ENCODE data around the gene RTN4RL1. TPM values are rescaled to one million over a fixed set of nuclear protein-coding genes. Genes with fewer than 3 reads are reported as not detected.

Gene RTN4RL1
- total RNA-seq, 1 experiment from 2014 or later, result 1.7 TPM

DNA sequence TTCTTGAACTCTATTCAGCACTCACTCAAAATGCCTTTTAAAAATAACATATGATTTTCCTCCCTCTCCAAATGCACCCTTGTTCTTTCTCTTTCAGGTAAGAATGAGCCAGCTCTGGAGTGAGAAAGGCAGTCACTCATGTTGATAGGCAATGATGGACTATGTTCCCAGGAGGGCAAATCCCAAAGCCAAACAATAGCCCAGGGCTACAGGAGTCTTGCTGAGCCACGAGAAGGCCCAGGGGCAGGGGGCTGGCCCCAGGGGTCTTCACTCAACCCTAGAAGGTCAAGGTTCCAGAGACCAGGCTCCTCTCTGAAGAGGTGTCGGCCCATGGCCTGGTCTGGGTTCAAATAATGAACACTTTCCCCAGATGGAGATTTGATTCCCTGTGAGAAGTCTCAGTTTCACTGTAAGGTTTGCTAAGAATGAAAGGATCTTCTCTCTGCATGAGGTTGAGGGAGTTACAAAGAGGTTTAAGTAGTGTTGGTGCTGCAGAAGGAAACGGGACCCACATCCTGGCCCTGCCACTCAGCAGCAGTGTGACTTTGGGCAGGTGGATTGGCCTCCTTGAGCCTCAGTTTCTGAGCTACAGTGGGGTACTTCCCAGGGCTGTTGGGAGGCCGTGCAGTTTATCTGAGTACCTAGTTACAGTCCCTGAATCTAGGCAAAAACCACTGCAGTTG lies 49.0 kb downstream of the RTN4RL1 start:
- in situ Hi-C loops (cut with HindIII; ENCODE audit: low pct_unique_long_range_greater_than_20kb, low sequenced_read_pairs), result no loop called here
- no peak for DNase-seq (ENCODE audit: low read depth, low spot score)

DNA sequence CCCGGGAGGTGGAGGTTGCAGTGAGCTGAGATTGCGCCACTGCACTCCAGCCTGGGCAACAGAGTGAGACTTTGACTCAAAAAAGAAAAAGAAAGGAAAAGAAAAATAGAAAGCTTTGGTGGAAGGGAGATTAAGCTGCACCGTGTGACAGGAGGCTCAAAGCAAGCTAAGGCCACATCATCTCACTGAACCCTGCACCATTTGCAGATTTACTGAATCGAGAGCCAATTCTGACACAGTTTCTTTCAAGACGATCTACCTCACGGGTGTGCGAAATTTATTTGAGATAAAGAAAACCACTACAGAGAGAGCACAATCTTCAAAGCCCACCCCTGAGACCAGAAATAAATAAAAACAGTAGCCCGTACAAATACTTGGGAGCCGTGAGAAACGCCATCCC lies 49.6 kb downstream of the RTN4RL1 start:
- in situ Hi-C loops (cut with HindIII; ENCODE audit: low pct_unique_long_range_greater_than_20kb, low sequenced_read_pairs), result no loop called here
- no peak for DNase-seq (ENCODE audit: low read depth, low spot score)

DNA sequence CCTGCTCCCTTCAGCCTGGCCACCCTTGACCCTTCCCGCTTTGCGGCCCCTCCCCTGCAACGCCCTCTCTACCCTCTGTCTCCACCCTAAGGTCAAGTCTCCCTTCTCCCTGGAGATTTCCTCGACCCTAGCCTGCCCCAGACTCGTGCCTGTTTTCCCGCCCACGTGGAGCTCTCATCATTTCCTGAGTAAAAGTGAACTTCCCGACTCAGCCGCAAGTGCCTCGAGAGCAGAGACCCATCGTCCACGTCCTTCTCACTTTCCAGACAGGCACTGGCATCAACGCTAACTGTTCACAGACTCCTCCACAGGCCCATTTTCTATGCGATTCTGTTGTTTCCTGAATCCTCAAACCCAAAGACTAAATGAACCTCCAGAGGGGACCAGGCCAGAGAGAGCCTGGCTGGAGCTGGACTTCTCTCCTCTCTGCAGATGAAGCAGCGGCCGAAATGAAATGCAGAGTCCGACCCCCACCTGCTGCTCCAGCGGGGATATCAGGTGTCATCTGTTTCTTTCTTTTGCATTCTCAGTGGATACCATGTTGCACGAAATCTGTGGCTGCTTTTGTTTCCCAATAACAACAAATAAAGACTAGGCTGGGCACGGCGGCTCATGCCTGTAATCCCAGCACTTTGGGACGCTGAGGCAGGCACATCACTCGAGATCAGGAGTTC lies 52.5 kb downstream of the RTN4RL1 start:
- in situ Hi-C loops (cut with HindIII; ENCODE audit: low pct_unique_long_range_greater_than_20kb, low sequenced_read_pairs), result no loop called here
- DNase-seq (ENCODE audit: low read depth, low spot score), result no peak

DNA sequence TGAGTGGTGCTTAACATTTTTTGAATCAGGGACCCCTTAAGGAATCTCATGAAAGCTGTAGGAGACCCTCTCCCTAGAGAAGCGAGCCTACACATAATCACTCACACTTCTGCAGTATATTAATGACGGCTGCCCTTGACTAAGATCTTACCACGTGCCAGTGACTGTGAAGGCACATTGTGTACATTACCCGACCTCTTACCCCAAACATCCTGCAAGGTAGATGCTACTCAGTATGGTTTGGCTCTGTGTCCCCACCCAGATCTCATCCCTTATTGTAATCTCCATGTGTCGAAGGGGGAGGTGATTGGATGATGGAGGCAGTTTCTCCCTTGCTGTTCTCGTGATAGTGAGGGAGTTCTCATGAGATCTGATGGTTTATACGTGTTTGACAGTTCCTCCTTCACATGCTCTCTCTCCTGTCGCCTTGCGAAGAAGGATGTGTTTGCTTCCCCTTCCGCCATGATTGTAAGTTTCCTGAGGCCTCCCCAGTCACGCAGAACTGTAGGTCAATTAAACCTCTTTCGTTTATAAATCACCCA lies 54.2 kb downstream of the RTN4RL1 start:
- in situ Hi-C loops (cut with HindIII; ENCODE audit: low pct_unique_long_range_greater_than_20kb, low sequenced_read_pairs), result no loop called here
- DNase-seq (ENCODE audit: low read depth, low spot score), result no peak

DNA sequence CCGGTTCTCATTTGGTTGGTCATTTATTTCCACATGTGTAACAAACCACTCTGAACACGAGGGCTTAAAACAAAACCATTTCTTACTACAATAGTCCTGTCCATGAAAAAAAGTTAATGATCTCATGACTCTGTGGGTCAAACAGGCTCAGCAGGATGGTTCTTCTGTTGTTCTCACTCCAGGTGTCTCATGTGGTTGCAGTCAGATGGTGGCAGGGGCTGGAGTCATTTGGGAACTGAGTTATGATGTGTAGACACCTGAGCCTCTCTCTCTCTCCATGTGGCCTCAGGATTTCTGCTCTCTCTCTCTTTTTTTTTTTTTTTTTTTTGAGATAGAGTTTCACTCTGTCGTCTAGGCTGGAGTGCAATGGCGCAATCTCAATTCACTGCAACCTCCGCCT lies 55.4 kb downstream of the RTN4RL1 start:
- in situ Hi-C loops (cut with HindIII; ENCODE audit: low pct_unique_long_range_greater_than_20kb, low sequenced_read_pairs), result no loop called here
- no peak for DNase-seq (ENCODE audit: low read depth, low spot score)

DNA sequence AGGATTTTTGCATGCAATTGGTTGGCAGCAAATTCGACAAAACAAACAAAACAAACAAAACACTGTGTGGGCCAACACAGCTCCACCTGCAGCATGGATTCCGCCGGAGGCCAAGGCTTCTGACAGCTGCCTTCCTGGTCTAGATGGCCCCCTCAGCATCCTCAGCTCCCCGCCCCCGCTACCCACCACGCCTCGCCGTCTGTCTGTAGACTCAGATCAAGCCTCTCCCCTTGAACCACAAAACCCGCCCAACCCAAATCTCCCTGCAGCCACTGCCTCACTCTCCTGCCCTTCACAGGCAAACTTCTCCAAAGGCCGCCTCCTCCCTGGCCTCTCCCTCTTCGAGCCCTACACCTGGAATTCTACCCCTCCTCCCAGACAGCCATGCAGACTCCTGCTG lies 57.9 kb downstream of the RTN4RL1 start:
- DNase-seq (ENCODE audit: low read depth, low spot score), result no peak
- in situ Hi-C loops (cut with HindIII; ENCODE audit: low pct_unique_long_range_greater_than_20kb, low sequenced_read_pairs), result no loop called here

DNA sequence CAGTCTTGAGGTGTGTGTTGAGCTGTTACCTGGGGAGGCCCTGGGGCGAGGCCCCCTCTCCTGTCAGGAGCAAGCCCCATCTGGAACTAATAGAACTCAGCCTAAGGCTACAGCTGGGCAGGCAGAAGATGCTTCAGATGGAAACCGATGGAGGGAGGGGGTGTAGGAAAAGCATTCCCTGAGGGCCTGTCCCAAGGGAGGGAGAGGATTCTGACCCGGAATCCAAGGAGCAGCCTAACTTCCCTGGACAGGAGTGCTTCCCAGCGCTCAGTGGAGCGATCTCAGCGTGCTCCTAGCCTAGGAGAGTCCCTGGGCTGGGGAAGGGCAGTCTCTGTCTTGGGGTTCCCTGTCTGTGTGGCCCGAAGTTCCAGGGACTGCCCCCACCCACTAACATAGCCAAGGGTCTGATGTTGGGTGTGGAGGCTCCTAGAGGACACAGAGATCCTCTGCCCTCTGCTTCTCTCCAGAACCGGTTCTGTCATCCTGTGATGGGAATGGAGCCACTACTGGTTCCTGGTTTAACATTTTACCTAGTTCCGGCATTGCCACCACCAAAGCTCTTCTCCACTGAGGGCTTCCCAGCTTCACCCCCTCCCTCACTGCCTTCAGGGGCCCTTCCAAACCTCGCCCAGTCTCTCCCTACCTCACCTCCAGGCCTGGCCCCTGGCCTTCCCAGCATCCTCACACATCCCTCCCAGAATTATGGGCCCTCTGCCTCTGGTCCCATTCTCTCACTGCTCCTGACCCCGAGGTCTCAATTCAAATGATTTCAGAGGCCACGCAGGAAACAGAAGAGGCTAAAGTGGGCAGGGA lies 58.7 kb downstream of the RTN4RL1 start:
- DNase-seq (ENCODE audit: low read depth, low spot score), result no peak
- in situ Hi-C loops (cut with HindIII; ENCODE audit: low pct_unique_long_range_greater_than_20kb, low sequenced_read_pairs), result no loop called here

DNA sequence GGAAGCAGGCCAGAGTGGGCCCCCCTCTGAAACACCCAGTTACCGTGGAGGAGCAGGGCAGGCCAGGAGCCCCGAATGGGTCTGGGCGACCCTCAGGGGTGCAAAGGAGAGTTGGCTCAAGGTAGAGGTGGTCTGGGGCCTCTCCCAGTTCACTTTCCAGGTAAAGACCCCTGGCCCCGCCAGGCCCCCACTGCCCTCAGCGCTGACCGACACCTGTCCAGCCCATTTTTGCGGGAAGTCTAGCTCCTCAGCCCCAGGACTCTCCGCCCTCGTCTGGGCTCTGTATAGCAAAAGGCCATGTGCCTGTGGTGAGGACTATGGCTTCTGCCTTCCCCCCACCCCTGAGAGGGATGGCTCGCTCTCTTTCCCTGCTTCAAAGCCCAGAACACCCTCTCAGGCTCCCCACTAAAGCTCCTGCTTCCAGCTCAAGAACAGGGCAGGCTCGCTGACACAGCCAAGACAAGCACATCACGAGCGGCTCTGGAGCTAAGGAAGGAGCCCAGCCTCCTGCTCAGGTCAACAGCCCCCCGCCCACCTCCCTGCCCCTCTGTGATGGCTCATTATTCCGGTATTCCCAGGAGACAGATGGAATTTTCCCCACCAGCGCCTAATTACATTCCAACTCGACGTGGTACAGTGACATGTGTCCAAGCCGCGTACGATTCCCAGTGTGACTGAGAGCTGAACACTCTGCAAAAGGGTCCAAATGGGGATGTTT lies 59.4 kb downstream of the RTN4RL1 start:
- no peak for DNase-seq (ENCODE audit: low read depth, low spot score)

DNA sequence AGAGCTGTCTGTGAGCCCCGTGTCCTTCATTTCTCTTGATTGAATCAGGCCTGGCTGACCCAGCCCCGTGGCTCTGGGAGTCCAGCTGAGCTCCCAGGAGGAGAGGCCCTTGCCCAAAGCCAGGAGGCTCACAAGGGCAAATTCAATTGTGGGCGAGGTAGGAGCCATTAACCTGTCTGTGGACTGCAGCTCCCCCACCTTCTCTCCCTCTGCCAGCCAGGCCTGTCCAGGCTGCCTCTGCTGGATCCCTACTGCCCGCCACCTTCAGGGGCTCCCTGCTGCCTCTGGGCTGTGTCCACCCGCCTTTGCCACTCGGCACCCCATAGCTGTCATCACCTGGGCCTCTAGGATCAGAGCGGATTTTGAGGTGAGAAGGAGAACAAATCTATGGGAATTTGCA lies 61.9 kb downstream of the RTN4RL1 start:
- in situ Hi-C loops (cut with HindIII; ENCODE audit: low pct_unique_long_range_greater_than_20kb, low sequenced_read_pairs), result no loop called here
- DNase-seq (ENCODE audit: low read depth, low spot score), result no peak

More for the DNA sequence above, 59.4 kb downstream of the RTN4RL1 start:
- in situ Hi-C loops (cut with HindIII; ENCODE audit: low pct_unique_long_range_greater_than_20kb, low sequenced_read_pairs), result no loop called here

DNA sequence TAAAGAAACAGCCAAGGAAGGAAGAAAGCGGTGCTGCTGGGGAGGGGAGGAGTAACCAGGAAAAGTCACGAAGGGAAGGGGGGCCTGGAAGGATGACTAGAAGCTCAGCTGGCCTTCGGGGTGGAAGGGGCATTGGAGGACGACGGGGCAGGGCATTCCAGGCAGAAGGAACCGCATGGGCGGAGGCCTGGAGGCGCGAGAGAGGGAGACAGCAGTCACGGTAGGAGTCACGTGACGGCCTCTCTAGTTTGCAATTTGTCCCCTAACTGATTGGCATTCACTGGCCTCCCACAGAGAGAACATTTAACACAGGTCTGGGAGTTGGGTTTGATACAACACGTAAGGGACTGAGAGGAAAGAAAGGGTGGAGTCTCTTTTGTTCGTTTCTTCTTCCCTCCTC lies 63.9 kb downstream of the RTN4RL1 start:
- no peak for DNase-seq (ENCODE audit: low read depth, low spot score)
- in situ Hi-C loops (cut with HindIII; ENCODE audit: low pct_unique_long_range_greater_than_20kb, low sequenced_read_pairs), result no loop called here

DNA sequence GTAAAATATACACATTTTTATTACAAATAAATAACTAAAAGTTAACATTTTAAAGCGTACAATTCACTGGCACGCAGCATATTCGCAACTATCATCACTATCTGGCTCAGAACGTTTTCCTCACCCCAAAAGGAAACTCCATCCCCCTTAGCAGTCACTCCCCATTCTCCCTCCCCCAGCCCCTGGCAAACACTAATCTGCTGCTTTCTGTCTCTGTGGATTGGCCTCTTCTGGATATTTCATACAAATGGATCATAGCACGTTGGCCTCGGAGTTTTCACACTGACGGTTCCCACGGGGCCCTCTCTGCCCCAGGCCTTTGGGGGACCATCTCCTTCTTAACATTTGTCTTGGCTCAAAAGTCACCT lies 64.6 kb downstream of the RTN4RL1 start:
- no peak for DNase-seq (ENCODE audit: low read depth, low spot score)
- in situ Hi-C loops (cut with HindIII; ENCODE audit: low pct_unique_long_range_greater_than_20kb, low sequenced_read_pairs), result no loop called here

DNA sequence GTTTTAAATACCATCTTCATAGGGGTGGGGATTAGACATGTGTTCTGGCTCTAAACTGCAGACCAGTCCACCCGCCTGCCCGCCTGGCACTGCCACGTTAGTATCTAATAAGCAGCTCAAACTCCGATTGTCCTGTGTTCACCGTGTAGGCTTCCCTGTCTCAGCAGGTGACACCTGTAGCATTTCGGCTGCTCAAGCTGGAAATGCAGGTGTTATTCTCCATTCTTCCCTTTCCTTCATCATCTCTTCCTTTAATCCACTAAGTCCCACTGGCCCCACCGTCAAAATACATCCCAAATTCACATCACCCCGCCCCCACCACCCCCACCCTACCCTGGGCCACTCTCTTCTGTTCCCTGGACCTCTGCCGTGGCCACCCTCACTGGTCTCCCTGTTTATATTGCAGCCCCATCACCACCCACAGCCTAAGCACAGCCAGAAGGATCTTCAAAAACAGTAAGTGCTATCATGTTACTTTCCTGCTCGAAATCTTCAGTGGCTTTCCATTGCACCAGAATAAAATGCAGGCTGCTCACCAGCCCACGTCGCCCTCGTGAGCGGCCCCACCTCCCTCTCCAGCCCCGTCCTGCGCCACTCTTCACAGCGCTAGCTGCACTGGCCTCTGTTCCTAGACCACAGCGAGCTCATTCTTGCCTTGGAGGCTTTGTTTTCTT lies 65.1 kb downstream of the RTN4RL1 start:
- DNase-seq (ENCODE audit: low read depth, low spot score), result no peak
- in situ Hi-C loops (cut with HindIII; ENCODE audit: low pct_unique_long_range_greater_than_20kb, low sequenced_read_pairs), result no loop called here

DNA sequence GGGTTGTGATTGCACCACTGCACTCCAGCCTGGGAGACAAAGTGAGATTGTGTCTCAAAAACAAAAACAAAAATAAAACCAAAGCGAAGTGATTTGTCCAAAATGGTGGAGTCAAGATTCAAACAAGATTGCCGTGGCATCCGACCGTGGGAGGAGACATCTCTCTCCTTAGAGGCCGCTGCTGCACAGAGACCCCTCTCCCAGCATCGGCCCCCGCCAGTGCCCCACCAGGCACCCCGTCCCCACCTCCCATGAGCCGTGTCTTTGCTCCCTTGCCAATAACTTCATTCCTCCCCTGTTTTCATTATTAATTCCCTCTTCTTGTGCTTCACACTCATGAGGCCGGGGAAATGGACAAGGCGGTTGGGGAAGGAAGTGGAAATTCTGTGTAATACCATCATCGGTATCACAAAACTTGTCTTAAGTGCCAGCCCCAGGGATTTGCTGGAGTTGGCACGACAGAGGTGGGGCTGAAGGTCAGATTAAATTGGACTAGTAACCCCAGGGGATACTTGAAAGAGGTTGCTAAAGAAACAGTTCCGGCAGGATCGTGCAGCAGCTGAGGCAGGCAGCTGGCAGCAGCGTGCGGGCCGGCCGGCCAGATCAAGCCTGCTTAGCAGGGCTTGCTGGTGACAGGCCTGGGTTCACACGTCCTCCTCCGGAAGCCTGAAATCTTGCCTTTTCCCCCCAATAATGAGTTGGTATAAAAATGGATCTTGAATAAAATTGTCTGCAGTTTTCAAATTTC lies 66.8 kb downstream of the RTN4RL1 start:
- DNase-seq (ENCODE audit: low read depth, low spot score), result peak; percentile 50
- in situ Hi-C loops (cut with HindIII; ENCODE audit: low pct_unique_long_range_greater_than_20kb, low sequenced_read_pairs), result no loop called here

DNA sequence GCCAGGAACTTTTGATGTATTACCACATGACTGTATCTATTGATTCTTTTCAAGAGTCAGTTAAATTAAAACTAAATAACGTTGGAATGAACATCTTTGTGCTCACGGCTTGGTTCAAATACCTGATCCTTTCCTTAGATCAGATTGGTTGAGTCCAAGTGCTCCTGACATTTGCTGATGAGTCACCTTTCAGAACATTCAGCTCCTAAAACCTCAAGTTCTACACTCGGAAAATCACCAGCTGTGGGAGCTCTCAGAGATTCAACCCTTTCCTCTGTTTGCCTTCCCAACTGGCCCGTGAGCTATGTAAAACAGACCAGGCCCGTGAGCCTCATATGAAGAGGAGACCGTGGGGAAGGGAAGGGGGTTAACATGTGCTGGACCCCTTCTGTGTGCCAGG lies 68.1 kb downstream of the RTN4RL1 start:
- in situ Hi-C loops (cut with HindIII; ENCODE audit: low pct_unique_long_range_greater_than_20kb, low sequenced_read_pairs), result no loop called here
- no peak for DNase-seq (ENCODE audit: low read depth, low spot score)

DNA sequence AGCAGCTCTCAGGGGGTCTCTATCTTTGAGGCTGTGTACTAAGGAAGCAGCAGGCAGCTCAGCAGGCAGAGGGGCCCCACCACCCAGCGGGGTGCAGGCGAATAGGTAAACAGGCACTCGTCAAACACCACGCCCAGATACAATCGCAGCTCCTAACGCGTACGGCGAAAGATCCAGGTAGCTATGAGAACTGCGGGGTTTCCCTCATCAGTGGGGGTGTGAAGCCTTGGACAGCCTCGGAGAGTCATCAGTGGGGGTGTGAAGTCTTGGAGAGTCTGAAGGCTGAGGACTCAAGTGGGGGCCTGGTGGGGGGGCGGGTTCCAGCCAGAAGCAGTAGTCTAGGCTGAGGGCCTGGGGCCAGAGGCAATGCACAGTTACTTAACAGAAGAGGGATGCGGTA lies 69.0 kb downstream of the RTN4RL1 start:
- no peak for DNase-seq (ENCODE audit: low read depth, low spot score)
- in situ Hi-C loops (cut with HindIII; ENCODE audit: low pct_unique_long_range_greater_than_20kb, low sequenced_read_pairs), result no loop called here

DNA sequence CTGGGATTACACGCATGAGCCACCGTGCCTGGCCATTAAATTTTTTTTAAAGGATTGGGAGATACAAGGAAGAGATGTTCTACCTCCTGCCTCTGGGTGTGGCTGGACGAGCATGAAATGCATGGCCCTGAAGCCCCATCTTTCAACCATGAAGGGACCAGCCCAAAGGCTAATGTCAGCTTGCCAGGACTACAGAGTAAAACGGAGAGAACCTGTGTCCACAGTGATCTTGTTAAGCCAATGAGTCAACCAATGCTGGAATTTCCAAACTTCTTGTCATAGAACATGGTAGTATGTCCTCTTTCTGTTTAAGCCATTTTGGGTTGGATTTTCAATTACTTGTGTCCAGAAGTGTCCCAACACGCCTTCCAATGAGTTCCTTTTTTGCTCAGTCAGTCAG lies 71.3 kb downstream of the RTN4RL1 start:
- DNase-seq (ENCODE audit: low read depth, low spot score), result no peak
- in situ Hi-C loops (cut with HindIII; ENCODE audit: low pct_unique_long_range_greater_than_20kb, low sequenced_read_pairs), result no loop called here

DNA sequence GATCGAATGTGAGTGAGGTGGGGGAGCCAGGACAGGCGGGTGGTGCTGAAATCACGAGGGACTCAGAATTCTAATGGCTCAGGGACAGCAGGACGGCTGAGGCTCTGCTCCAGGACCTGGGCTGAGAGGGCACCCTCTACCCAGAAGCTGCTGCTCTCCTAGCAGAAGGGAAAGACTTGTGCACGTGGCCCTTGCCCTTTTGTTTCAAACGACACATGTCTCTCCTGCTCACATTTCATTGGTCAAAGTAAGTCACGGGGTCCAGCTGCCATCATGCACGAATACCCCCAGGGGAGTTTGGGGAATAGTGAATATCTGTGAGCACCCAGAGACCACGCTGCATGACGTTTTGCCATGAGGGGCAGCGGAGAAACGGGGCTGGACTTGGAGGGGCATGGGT lies 73.2 kb downstream of the RTN4RL1 start:
- peak; percentile 38 for DNase-seq (ENCODE audit: low read depth, low spot score)
- in situ Hi-C loops (cut with HindIII; ENCODE audit: low pct_unique_long_range_greater_than_20kb, low sequenced_read_pairs), result no loop called here

Data from SK-MEL-5 (cell line).